HG03097 (cell line): Measurements from ENCODE around the gene NR1D2.
A peak's percentile ranks its signal among the peaks of the same experiment; 100 is the strongest.

Experiments used
- ATAC-seq: cut with Tn5 transposase; IDR thresholded peaks from one replicate; pipeline ENCODE4 v1.9.1; 2021; ENCODE audit not compliant: unreplicated experiment, low FRiP score

NR1D2 gene

GRCh38 chr3:23961913-23962312 is 16.8 kb downstream of the NR1D2 start:
- no peak for ATAC-seq

GRCh38 chr3:23964537-23965235 is 19.6 kb downstream of the NR1D2 start:
- no peak for ATAC-seq

- ATAC-seq = no peak
These were observed 21.2 kb downstream of the NR1D2 start for GRCh38 chr3:23966328-23966727.

- ATAC-seq = no peak
These were observed 23.5 kb downstream of the NR1D2 start for GRCh38 chr3:23968463-23969184.

GRCh38 chr3:23969393-23969792 is 24.3 kb downstream of the NR1D2 start:
- ATAC-seq = no peak

GRCh38 chr3:23971684-23972083 is 26.6 kb downstream of the NR1D2 start:
- no peak for ATAC-seq

GRCh38 chr3:23976555-23976954 is 31.5 kb downstream of the NR1D2 start:
- no peak for ATAC-seq

- no peak for ATAC-seq
These were observed 34.5 kb downstream of the NR1D2 start for GRCh38 chr3:23979569-23979968.

GRCh38 chr3:23981136-23981535 is 36.0 kb downstream of the NR1D2 start:
- no peak for ATAC-seq

- ATAC-seq = no peak
These were observed 36.9 kb downstream of the NR1D2 start for GRCh38 chr3:23981955-23982354.

- ATAC-seq = no peak
These were observed 39.8 kb downstream of the NR1D2 start for GRCh38 chr3:23984934-23985333.

- no peak for ATAC-seq
These were observed 40.9 kb downstream of the NR1D2 start for GRCh38 chr3:23985747-23986544.

GRCh38 chr3:23987356-23987755 is 42.3 kb downstream of the NR1D2 start:
- ATAC-seq = no peak

GRCh38 chr3:23991306-23991682 is 46.2 kb downstream of the NR1D2 start:
- ATAC-seq = no peak

- ATAC-seq = peak; percentile 49
These were observed 46.9 kb downstream of the NR1D2 start for GRCh38 chr3:23991683-23992628.

GRCh38 chr3:23993556-23994243 is 48.6 kb downstream of the NR1D2 start:
- ATAC-seq = no peak

GRCh38 chr3:23994244-23994569 is 49.1 kb downstream of the NR1D2 start:
- ATAC-seq = no peak

GRCh38 chr3:23995219-23995618 is 50.1 kb downstream of the NR1D2 start:
- ATAC-seq = no peak

- ATAC-seq = no peak
These were observed 51.0 kb downstream of the NR1D2 start for GRCh38 chr3:23996095-23996524.
